GM21576 (cell line): Measurements from ENCODE around the gene CAMTA1.

Experiments used
- ATAC-seq: cut with Tn5 transposase; IDR thresholded peaks from one replicate; pipeline ENCODE4 v1.9.1; 2021; ENCODE audit warnings: mild to moderate bottlenecking, moderate library complexity; ENCODE audit not compliant: unreplicated experiment

The CAMTA1 gene

GRCh38 chr1:7531562-7532340 lies 746.5 kb downstream of the CAMTA1 start:
- no peak for ATAC-seq

- no peak for ATAC-seq
Observed at GRCh38 chr1:7533006-7533405, 747.8 kb downstream of the CAMTA1 start.

DNA sequence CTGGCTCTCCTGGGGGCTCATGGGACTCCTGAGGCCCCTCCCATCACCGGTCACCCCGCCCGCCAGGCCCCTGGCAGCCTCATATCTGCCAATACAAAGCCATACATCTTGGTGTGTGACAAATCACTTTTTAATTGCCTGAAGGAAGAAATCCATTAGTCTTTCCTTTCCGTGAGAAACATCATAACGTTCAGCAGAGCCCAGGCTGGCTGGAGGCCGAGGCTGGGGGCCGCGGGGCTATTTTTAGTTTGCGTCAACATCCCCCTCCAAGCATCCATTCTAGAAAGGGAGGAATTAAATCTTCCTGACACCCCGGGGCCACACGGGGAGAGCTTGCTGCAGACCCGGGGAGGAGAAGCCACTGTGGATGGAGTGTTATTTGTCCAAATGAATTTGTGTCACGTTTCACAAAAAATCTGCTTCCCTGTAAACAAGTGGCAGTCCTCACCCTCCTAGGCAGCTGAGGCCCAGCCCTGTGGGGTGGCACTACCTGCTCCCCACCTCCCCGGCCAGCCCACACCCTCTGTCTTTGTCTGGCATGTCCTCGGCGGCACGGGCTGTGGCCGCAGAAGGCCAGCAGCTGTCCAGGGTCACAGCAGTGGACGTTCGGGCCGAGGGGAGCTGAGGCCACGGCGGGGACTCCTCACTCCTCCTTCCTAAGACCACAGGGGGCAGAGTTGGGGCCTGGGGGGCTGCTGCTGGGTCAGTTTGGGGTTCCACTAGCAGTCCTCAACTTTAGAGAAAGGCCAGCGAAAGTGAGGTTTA lies 749.0 kb downstream of the CAMTA1 start:
- ATAC-seq: no peak

DNA sequence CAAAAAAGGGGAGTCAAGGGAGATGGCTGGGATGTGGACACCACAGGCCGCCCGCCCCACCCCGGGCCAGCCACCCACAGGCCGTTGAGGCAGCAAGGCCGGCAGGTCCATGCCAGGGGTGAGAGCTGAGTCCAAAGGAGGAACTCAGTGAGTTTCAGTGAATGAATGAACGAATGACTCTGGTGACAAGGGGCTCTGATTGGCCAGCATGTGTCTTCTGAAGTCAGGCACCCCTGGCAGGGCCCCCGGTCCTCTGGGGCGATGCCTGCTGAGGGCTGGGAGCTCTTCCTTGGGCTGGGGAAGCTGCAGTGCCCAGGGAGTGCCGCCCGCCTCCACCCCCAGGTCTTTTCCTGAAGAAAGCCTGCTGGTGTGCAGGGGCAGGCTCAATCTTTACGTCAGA lies 749.8 kb downstream of the CAMTA1 start:
- no peak for ATAC-seq

DNA sequence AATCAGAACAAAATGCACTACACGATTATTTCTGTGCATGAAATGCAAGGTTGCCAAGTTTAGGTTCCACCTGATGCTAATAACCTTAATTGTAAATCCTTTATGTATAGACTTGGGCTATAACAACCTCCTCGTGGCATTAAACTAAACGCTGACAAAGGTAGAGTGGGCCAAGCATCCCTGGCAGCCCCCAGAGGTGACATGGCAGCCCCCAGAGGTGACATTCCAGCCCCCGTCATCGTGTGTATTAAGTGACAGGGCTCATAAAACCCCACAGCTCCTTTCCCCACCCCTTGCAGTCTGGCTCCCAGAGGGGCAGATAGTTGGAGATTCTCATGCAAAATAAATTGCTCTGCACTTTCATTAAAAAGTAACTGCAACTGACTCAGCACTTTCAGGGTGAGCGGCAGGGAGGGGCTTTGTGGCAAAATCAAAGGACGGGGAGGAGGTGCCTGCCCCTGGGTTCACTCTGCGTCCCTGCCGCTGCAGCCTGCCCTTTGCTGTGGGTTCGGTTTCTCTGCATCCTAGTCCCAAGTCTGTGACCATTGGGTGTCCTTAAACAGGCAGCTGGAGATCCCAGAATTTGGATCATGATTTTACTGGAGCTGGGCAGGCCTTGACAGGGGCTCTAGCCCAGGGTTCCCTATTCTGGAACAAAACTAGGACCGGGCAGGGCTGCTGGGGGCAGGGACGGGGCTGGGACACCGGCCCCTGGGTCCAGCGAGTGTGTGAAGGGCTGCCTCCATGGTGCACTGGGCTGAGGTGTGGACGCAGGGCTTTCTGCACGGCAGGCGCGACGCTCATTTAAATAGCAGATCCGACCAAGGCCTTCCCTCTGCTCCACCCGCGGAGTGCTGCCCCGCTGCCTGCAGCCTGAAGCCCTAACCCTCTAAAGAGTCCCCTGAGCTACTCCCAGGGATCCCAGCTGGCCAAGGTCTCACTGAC lies 751.0 kb downstream of the CAMTA1 start:
- ATAC-seq: no peak

DNA sequence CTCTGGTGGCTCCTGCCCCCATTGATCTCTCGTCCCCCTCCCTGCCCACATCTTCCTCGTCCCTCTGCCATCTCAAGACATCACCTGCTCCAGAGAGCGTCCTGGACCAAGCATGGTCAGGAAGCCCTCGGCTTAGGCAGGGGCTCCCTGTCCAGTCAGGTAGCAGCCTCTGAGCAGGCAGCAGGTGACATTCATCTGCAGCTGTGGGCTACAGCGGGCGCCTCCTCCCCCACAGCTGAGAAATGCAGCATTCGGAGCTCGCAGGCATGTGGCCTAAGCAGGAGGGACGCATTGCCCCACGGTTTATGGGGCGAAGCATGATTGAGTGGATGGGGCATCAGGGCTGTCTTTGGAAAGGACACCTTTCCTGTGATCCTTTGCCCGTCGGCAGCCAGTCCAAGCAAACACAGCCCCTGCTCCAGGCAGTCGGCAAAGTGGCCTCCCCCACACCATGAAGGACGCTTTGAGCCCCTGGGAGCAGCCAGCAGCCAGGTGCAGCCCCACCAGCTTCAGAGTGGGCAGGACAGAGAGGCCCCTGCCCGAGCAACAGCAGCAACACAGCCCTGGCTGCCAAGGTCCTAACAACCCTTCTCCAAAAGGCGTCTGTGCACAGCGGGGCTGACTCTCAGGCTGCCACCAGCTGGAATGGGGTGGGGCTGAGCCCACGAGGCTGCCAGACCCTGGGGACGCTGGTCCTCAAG lies 751.8 kb downstream of the CAMTA1 start:
- no peak for ATAC-seq

DNA sequence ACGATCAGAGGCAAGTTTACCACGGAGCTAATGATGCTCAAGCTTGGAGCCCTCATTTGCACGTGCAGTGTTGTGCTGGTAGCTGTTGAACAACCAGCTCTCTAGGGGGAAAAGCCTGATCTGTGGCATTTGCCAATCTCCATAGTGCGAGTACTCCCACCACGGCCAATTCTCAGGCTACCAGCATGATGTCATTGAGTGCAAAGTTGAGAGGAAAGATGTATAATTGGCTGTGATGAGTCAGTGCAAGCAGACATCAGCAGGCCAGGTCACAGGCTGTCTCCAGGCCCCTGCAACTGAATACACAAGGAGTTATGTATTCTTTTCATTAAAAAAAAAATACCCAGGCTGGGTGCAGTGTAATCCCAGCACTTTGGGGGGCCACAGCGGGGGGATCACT lies 752.8 kb downstream of the CAMTA1 start:
- no peak for ATAC-seq

GRCh38 chr1:7538849-7539768 lies 753.9 kb downstream of the CAMTA1 start:
- no peak for ATAC-seq

GRCh38 chr1:7539769-7540175 lies 754.5 kb downstream of the CAMTA1 start:
- no peak for ATAC-seq

GRCh38 chr1:7540816-7541215 lies 755.6 kb downstream of the CAMTA1 start:
- ATAC-seq: no peak

GRCh38 chr1:7541629-7542028 lies 756.4 kb downstream of the CAMTA1 start:
- no peak for ATAC-seq

DNA sequence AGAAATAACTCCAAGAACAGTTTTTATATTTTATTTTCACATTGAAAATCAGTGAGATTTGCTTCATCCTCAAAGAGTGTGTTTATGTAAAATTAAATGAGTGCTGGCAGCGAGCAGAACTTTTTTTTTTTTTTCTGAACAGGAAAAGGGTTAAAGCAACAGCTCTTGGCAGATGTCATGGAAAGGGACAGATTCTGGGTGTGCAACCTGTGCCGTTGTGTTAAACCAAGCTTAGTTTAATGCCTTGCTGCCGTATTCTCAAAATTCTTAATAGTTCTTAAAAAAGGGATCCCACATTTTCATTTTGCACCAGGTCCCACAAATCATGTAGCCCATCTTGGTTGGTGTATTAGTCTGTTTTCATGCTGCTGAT lies 758.5 kb downstream of the CAMTA1 start:
- ATAC-seq: no peak

DNA sequence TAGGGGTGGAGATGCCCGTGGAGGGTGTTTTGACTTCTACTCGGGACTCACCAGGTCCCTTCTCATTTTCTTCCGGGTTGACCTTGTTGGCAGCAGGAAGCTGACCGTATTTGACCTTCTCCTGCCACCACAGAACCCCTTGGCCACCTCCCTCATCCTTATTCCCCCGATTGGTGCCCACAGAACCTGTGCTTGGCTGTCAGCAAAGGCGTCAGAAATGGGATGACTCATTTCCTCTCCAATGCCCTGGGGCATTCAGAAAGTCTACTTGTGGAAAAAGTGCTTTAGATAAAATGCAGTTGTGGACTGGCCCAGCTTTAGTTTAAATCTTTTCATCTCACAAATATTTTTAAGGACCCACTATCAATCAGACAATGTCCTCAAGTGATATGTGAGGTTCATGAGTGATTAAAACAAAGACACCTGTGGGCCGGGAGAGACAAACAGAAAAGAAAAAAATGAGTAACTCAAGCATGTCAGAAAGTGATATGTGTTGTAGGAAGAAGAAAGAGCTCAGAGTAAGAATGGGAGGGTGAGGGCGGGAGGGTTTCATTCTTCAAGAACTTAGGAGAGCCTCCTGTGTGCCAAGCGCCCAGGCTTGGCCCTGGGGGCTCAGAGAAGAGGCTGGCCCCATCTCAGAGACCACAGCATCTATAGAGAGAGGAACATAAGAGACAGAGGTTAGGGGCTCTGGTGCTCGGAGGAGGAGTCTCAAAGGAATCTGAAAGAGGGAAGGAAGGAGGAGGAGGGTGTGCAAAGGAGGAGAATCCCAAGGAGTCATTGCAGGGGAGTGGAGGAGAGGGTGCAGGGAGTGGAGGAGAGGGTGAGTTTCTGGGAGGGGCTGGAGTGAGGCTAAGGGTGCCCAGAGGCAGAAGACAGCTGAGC lies 764.3 kb downstream of the CAMTA1 start:
- no peak for ATAC-seq

GRCh38 chr1:7550261-7550865 lies 765.1 kb downstream of the CAMTA1 start:
- ATAC-seq: no peak

DNA sequence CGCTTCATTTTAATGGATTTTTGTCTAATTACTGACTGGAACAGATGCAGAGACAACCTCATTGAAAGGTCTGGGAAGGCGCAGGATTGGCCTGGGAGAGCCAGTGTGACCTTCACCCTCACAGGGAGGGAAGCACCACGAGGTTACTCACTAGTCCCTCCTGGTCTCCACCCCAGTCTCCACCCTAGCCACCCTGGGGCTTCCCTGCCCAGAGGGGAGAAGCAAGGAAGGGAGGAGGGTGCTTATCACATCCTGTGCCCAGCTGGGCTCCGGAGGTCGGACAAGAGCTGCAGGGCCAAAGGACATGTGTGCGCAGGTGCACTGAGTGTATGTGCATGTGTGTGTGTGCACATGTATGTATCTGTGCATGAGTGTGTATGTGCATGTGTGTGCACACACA lies 765.7 kb downstream of the CAMTA1 start:
- ATAC-seq: no peak

DNA sequence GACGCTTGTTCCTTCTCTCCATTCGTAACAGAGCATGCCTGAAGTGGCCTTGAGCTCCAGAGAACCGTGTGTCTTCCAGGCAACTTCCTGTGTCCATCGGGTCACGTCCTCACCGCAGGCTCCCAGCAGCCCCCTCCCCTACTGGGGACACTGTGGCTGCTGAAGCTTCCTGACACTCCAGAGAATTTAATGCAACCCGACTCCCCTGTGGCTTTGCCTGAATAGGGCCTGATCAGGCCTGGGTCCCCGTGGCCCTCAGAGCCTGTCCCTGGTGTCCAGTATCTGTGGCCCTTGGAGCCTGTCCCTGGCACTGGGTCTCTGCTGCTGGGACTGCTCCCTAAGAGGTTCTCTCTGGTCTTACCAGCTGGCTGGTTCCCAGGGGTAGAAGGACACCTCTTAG lies 766.2 kb downstream of the CAMTA1 start:
- no peak for ATAC-seq

- no peak for ATAC-seq
Observed at GRCh38 chr1:7552402-7552801, 767.1 kb downstream of the CAMTA1 start.

DNA sequence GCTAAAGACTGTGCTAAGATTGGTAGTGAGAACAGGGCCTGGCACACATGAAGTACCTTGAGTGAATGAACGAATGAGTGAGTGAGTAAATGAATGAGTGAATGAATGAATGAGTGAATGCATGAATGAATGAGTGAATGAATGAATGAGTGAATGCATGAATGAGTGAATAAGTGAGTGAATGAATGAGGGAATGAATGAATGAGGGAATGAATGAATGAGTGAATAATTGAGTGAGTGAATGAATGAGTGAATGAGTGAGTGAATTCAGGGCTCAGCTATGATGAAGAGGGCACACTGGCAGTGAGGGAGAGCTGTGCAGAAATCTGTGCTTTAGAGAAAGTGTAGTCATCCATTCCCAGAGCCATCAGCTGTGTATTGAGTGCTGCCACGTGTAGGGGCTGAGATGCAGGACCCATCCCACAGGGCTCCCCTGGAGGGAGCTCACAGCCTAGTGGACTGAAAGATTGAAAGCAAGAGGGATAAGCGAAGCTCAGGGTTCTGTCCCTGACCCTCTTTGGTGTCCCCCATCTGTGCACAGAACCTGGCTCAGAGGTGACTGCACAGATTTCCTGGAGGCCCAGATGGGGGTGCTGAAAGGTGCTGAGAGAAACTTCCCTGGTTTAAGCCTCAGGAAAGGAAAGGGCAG lies 767.9 kb downstream of the CAMTA1 start:
- ATAC-seq: no peak
